ENCODE results near the gene PRSS21. TPM values are rescaled to one million over a fixed set of nuclear protein-coding genes. Genes with fewer than 3 reads are reported as not detected.
A peak's percentile ranks its signal among the peaks of the same experiment; 100 is the strongest.

PRSS21 gene
- total and polyA plus RNA-seq, 5 donors = not detected

- Histone ChIP-seq H3K27ac (ENCODE audit: low read length) (no peak overlapping the region), H3K4me3 (ENCODE audit: low read length) (no peak overlapping the region), H3K27me3 (ENCODE audit: control insufficient read depth, insufficient read depth) (no peaks in the 10 kb centered on the region), H3K4me1 (ENCODE audit: control insufficient read depth, insufficient read depth, low read length) (no peaks in the 10 kb centered on the region), H3K9me3 (ENCODE audit: control insufficient read depth, low read length) (no peaks in the 10 kb centered on the region)
- WGBS = 76% methylated on average over 18 of the region's 18 CpGs
- peak in 1 of 2 donors; percentile 13 for ATAC-seq
- DNase-seq = no peak
- intact Hi-C loops (cut with DNase I) = no loop called here
Observed at GRCh38 chr16:2841606-2842339, 24.7 kb downstream of the PRSS21 start.

DNA sequence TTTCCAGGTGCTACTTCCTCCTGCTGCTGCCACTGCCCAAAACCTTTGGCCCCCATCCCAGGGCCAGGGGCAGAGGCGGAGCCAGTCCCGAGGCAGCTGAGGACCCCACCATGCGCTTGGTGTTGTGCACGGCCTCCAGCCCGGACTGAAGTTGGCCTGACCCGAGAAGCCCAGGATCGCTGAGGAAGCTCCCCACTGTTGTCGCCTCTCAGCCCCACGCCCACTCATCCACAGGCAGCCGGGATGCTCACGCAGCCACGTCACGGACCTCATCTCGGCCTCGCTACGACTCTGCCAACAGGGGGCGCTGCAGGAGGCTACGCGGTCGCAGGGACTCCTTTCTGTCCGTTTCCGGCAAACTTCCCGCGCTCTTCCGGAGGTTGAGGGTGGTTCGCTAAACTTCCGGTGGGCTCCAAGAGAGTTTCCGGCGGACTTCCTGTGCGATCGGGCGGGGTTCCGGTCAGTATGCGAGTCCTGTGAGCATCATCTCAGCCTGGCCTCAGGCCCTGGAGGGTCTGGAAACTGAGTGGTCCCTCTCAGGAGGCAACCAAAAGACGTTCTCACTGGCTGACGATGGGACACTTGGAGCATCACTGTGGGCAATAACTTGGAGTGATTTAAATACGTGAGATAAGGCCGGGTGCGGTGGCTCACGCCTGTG lies 25.4 kb downstream of the PRSS21 start:
- Histone ChIP-seq H3K4me1 (ENCODE audit: control insufficient read depth, insufficient read depth, low read length) (no peaks in the 10 kb centered on the region), H3K27me3 (ENCODE audit: control insufficient read depth, insufficient read depth) (no peaks in the 10 kb centered on the region), H3K4me3 (ENCODE audit: low read length) (no peak overlapping the region), H3K9me3 (ENCODE audit: control insufficient read depth, low read length) (no peaks in the 10 kb centered on the region), H3K27ac (ENCODE audit: low read length) (no peak overlapping the region)
- ATAC-seq (peak in 1 of 2 donors; percentile 50), DNase-seq (peak; percentile 68 to 84 (median 73))
- intact Hi-C loops (cut with DNase I) = no loop called here
- 35% methylated on average over 40 of the region's 40 CpGs for WGBS

GRCh38 chr16:2843526-2843925 lies 26.5 kb downstream of the PRSS21 start:
- 83% methylated on average over 8 of the region's 8 CpGs for WGBS
- Histone ChIP-seq H3K9me3 (ENCODE audit: control insufficient read depth, low read length) (no peaks in the 10 kb centered on the region), H3K4me3 (ENCODE audit: low read length) (no peak overlapping the region), H3K27ac (ENCODE audit: low read length) (no peak overlapping the region), H3K27me3 (ENCODE audit: control insufficient read depth, insufficient read depth) (no peaks in the 10 kb centered on the region), H3K4me1 (ENCODE audit: control insufficient read depth, insufficient read depth, low read length) (no peaks in the 10 kb centered on the region)
- ATAC-seq = no peak
- no peak for DNase-seq
- intact Hi-C loops (cut with DNase I) = no loop called here

- intact Hi-C loops (cut with DNase I) = no loop called here
- no peak for DNase-seq
- ATAC-seq = no peak
- H3K4me1 ChIP-seq (ENCODE audit: control insufficient read depth, insufficient read depth, low read length) = no peaks in the 10 kb centered on the region
- H3K27me3 ChIP-seq (ENCODE audit: control insufficient read depth, insufficient read depth) = no peaks in the 10 kb centered on the region
- no peak overlapping the region for H3K4me3 ChIP-seq (ENCODE audit: low read length)
- no peaks in the 10 kb centered on the region for H3K9me3 ChIP-seq (ENCODE audit: control insufficient read depth, low read length)
- 58% methylated on average over 5 of the region's 5 CpGs for WGBS
- no peak overlapping the region for H3K27ac ChIP-seq (ENCODE audit: low read length)
Observed at GRCh38 chr16:2845116-2845515, 28.1 kb downstream of the PRSS21 start.

GRCh38 chr16:2846511-2847310 lies 29.7 kb downstream of the PRSS21 start:
- no peak for ATAC-seq
- WGBS = 65% methylated on average over 3 of the region's 3 CpGs
- no peaks in the 10 kb centered on the region for H3K9me3 ChIP-seq (ENCODE audit: control insufficient read depth, low read length)
- H3K4me1 ChIP-seq (ENCODE audit: control insufficient read depth, insufficient read depth, low read length) = no peaks in the 10 kb centered on the region
- H3K27me3 ChIP-seq (ENCODE audit: control insufficient read depth, insufficient read depth) = no peaks in the 10 kb centered on the region
- no peak for DNase-seq
- intact Hi-C loops (cut with DNase I) = no loop called here
- no peak overlapping the region for H3K27ac ChIP-seq (ENCODE audit: low read length)
- no peak overlapping the region for H3K4me3 ChIP-seq (ENCODE audit: low read length)

DNA sequence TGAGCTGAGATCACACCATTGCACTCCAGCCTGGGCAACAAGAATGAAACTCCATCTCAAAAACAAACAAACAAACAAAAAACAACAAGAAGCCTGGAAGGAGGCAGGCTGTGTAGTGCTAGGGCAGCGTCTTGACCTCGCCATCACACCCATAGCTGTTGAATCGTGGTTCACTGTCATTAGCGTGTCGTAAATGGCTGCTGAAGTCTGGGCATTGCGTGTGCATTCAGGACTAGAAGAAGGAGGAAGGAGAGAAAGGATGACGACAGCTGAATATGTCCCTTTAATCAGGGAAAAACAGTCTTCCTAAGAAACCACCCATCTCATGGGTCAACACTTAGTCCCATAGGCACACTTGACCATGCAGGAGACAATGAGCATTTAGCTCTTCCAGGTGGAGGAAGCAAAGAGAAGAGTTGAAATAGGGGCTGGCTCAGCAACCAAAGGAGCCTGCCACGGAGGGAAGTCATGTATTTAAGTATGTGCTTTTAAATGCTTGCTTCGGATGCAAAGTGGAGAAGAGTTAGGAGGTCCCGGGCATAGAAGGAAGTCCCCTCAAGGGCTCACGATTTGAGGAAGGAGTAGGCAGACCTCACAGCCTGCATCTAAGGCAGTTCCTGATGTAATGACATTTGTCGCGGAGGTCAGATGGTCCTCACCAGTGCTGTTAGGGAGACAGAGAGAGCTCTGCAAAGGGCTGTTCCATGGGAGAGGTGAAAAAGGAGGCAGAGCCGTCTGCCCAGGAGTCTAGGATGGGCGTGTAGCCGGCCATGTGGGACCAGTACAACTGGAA lies 32.1 kb downstream of the PRSS21 start:
- intact Hi-C loops (cut with DNase I) = no loop called here
- DNase-seq = no peak
- Histone ChIP-seq H3K4me3 (ENCODE audit: low read length) (no peak overlapping the region), H3K4me1 (ENCODE audit: control insufficient read depth, insufficient read depth, low read length) (no peaks in the 10 kb centered on the region), H3K9me3 (ENCODE audit: control insufficient read depth, low read length) (no peaks in the 10 kb centered on the region), H3K27ac (ENCODE audit: low read length) (no peak overlapping the region), H3K27me3 (ENCODE audit: control insufficient read depth, insufficient read depth) (no peaks in the 10 kb centered on the region)
- no peak for ATAC-seq
- 79% methylated on average over 16 of the region's 16 CpGs for WGBS

GRCh38 chr16:2852003-2852730 lies 35.1 kb downstream of the PRSS21 start:
- intact Hi-C loops (cut with DNase I) = no loop called here
- Histone ChIP-seq H3K27me3 (ENCODE audit: control insufficient read depth, insufficient read depth) (no peaks in the 10 kb centered on the region), H3K9me3 (ENCODE audit: control insufficient read depth, low read length) (no peaks in the 10 kb centered on the region), H3K4me3 (ENCODE audit: low read length) (no peak overlapping the region), H3K27ac (ENCODE audit: low read length) (no peak overlapping the region), H3K4me1 (ENCODE audit: control insufficient read depth, insufficient read depth, low read length) (no peaks in the 10 kb centered on the region)
- WGBS = 88% methylated on average over 16 of the region's 16 CpGs
- no peak for ATAC-seq
- DNase-seq = no peak

GRCh38 chr16:2852731-2853507 lies 35.9 kb downstream of the PRSS21 start:
- Histone ChIP-seq H3K4me1 (ENCODE audit: control insufficient read depth, insufficient read depth, low read length) (no peaks in the 10 kb centered on the region), H3K27me3 (ENCODE audit: control insufficient read depth, insufficient read depth) (no peaks in the 10 kb centered on the region), H3K27ac (ENCODE audit: low read length) (no peak overlapping the region), H3K4me3 (ENCODE audit: low read length) (no peak overlapping the region), H3K9me3 (ENCODE audit: control insufficient read depth, low read length) (no peaks in the 10 kb centered on the region)
- 44% methylated on average over 56 of the region's 56 CpGs for WGBS
- intact Hi-C loops (cut with DNase I) = no loop called here
- ATAC-seq (peak in 1 of 2 donors; percentile 8), DNase-seq (no peak)

GRCh38 chr16:2853531-2854073 lies 36.6 kb downstream of the PRSS21 start:
- Histone ChIP-seq H3K4me1 (ENCODE audit: control insufficient read depth, insufficient read depth, low read length) (no peaks in the 10 kb centered on the region), H3K27ac (ENCODE audit: low read length) (no peak overlapping the region), H3K4me3 (ENCODE audit: low read length) (no peak overlapping the region), H3K27me3 (ENCODE audit: control insufficient read depth, insufficient read depth) (no peaks in the 10 kb centered on the region), H3K9me3 (ENCODE audit: control insufficient read depth, low read length) (no peaks in the 10 kb centered on the region)
- ATAC-seq = no peak
- DNase-seq = no peak
- intact Hi-C loops (cut with DNase I) = no loop called here
- 75% methylated on average over 18 of the region's 18 CpGs for WGBS

Data from right cardiac atrium (tissue), 5 donors.